HepG2 (cell line): ENCODE data around the gene CCDC148. TPM values are rescaled to one million over a fixed set of nuclear protein-coding genes. Genes with fewer than 3 reads are reported as not detected.

ENCODE experiments used
- BRF2 ChIP-seq: sonication (generic); formaldehyde crosslinking; IDR thresholded peaks from 2 replicates; pipeline ENCODE4 v1.8.1; 2022; ENCODE audit warnings: mild to moderate bottlenecking, missing genetic modification reagents
- EP300 ChIP-seq, 3 experiments: sonication (generic) in 1 of 3; formaldehyde crosslinking in 1 of 3; IDR thresholded peaks; 2 replicates each; pipeline versions ENCODE4 v1.5.1 to v1.6.1; 2011 to 2020; ENCODE audit warnings: low read depth in 2 of 3, low read length in 2 of 3, borderline replicate concordance in 1 of 3, improper control_type of control experiment in 1 of 3, mild to moderate bottlenecking in 1 of 3, missing genetic modification reagents in 1 of 3, moderate library complexity in 1 of 3
- FOXP1 ChIP-seq, 2 experiments: fragments of 450-650 bp in 1 of 2; IDR thresholded peaks; 2 replicates each; pipeline ENCODE4 v1.6.1; 2017 to 2018; ENCODE audit warnings: antibody characterized with exemption in 1 of 2
- GATA4 ChIP-seq: sonication (generic); IDR thresholded peaks from 2 replicates; pipeline ENCODE4 v1.6.1; 2016; ENCODE audit warnings: antibody characterized with exemption, low read depth, borderline replicate concordance
- HDAC1 ChIP-seq: sonication (generic); formaldehyde crosslinking; IDR thresholded peaks from 2 replicates; pipeline ENCODE4 v1.5.1; 2020; ENCODE audit warnings: mild to moderate bottlenecking, missing genetic modification reagents
- HNF4A ChIP-seq: sonication (generic); formaldehyde crosslinking; IDR thresholded peaks from 2 replicates; pipeline ENCODE4 v1.4.0; 2020; ENCODE audit warnings: missing genetic modification reagents
- HNRNPK ChIP-seq: fragments of 200-400 bp; formaldehyde crosslinking; IDR thresholded peaks from 2 replicates; pipeline ENCODE4 v1.6.1; 2018; ENCODE audit warnings: low read length, low read depth, moderate library complexity, mild to moderate bottlenecking; ENCODE audit not compliant: poor library complexity, severe bottlenecking
- HNRNPL ChIP-seq: fragments of 200-400 bp; formaldehyde crosslinking; IDR thresholded peaks from 2 replicates; pipeline ENCODE4 v1.6.1; 2017; ENCODE audit warnings: mild to moderate bottlenecking, low read depth, low read length
- MAZ ChIP-seq, 2 experiments: sonication (generic) in 1 of 2; formaldehyde crosslinking in 1 of 2; IDR thresholded peaks; 2 replicates each; pipeline versions ENCODE4 v1.5.0 to v1.6.1; 2012 to 2020; ENCODE audit warnings: low read depth in 2 of 2, mild to moderate bottlenecking in 2 of 2, borderline replicate concordance in 1 of 2, improper control_type of control experiment in 1 of 2, low read length in 1 of 2, missing genetic modification reagents in 1 of 2, moderate library complexity in 1 of 2
- MBD4 ChIP-seq: IDR thresholded peaks from 2 replicates; pipeline ENCODE4 v1.6.1; 2012; ENCODE audit warnings: low read length, inconsistent platforms, borderline replicate concordance
- MED1 ChIP-seq: sonication (generic); formaldehyde crosslinking; IDR thresholded peaks from 2 replicates; pipeline ENCODE4 v1.4.0; 2020; ENCODE audit warnings: missing genetic modification reagents
- MIER3 ChIP-seq: IDR thresholded peaks from 2 replicates; pipeline ENCODE4 v1.6.1; 2016; ENCODE audit warnings: missing compliant biosample characterization, borderline replicate concordance
- PHF8 ChIP-seq: sonication (generic); formaldehyde crosslinking; IDR thresholded peaks from 2 replicates; pipeline ENCODE4 v1.5.0; 2020; ENCODE audit warnings: missing genetic modification reagents
- PRDM10 ChIP-seq: sonication (generic); formaldehyde crosslinking; IDR thresholded peaks from 2 replicates; pipeline ENCODE4 v1.4.0; 2020; ENCODE audit warnings: low read depth, missing genetic modification reagents
- RBFOX2 ChIP-seq: fragments of 200-400 bp; formaldehyde crosslinking; IDR thresholded peaks from 2 replicates; pipeline ENCODE4 v1.6.1; 2017; ENCODE audit warnings: low read depth, mild to moderate bottlenecking, low read length
- RCOR2 ChIP-seq: IDR thresholded peaks from 2 replicates; pipeline ENCODE4 v1.6.1; 2016; ENCODE audit warnings: missing biosample characterization, missing genetic modification reagents
- RXRB ChIP-seq: IDR thresholded peaks from 2 replicates; pipeline ENCODE4 v1.6.1; 2016; ENCODE audit warnings: borderline replicate concordance, missing genetic modification reagents, missing compliant biosample characterization
- SKI ChIP-seq: fragments of 450-650 bp; IDR thresholded peaks from one replicate; pipeline ENCODE4 v1.6.1; 2018; ENCODE audit warnings: mild to moderate bottlenecking; ENCODE audit not compliant: partially characterized antibody
- SRF ChIP-seq: IDR thresholded peaks from 2 replicates; pipeline ENCODE4 v1.6.1; 2011; ENCODE audit warnings: mild to moderate bottlenecking, low read depth, low read length, moderate library complexity
- ZGPAT ChIP-seq: IDR thresholded peaks from 2 replicates; pipeline ENCODE4 v1.6.1; 2016; ENCODE audit warnings: mild to moderate bottlenecking
- ZMAT3 ChIP-seq: sonication (generic); formaldehyde crosslinking; conservative IDR thresholded peaks from 2 replicates; pipeline ENCODE4 v1.7.0; 2021; ENCODE audit warnings: missing genetic modification reagents
- ZNF17 ChIP-seq: sonication (generic); formaldehyde crosslinking; IDR thresholded peaks from 2 replicates; pipeline ENCODE4 v1.5.0; 2020; ENCODE audit warnings: mild to moderate bottlenecking, missing genetic modification reagents
- ZNF326 ChIP-seq: sonication (generic); formaldehyde crosslinking; IDR thresholded peaks from 2 replicates; pipeline ENCODE4 v1.4.0; 2020; ENCODE audit warnings: missing genetic modification reagents, borderline replicate concordance
- ZNF333 ChIP-seq: sonication (generic); formaldehyde crosslinking; IDR thresholded peaks from 2 replicates; pipeline ENCODE4 v1.4.0; 2020; ENCODE audit warnings: mild to moderate bottlenecking, missing genetic modification reagents, borderline replicate concordance
- ZNF777 ChIP-seq: sonication (generic); formaldehyde crosslinking; IDR thresholded peaks from 2 replicates; pipeline ENCODE4 v1.4.0; 2020; ENCODE audit warnings: missing genetic modification reagents
- polyA plus RNA-seq, 8 experiments: library from polyadenylated mRNA; depleted of rRNA in 3 of 8; stranded (reverse) in 7 of 8; unstranded in 1 of 8; fragments of >200 nt; fragmentation: Illumina TruSeq in 4 of 8; extraction: Trizol in 4 of 8; gene quantifications; 2 replicates each; pipeline versions ENCODE4 v1.2.1 to v1.2.3, GENCODE V29; 2011 to 2016; ENCODE audit warnings: low read depth in 4 of 8, missing spikeins in 1 of 8, mixed read lengths in 1 of 8; ENCODE audit not compliant: insufficient read depth in 1 of 8
- total RNA-seq, 5 experiments: library from RNA; depleted of rRNA; stranded (reverse); fragments of >200 nt; fragmentation: Illumina TruSeq; extraction: Trizol; gene quantifications; 2 replicates each; pipeline ENCODE4 v1.2.3, GENCODE V29; 2016; ENCODE audit warnings: low read depth in 1 of 5

Gene CCDC148
- total and polyA plus RNA-seq, 2 of the 13 experiments (the other 11 are each of a cell fraction or from before 2014, with no cell fraction given), result 0.30 to 0.49 TPM

GRCh38 chr2:158134655-158135054 is 321.9 kb downstream of the CCDC148 start (continued):
- TF ChIP-seq EP300 (IDR thresholded peaks at IDR 0.05; ENCODE audit: low read depth in 2 of 2, low read length in 2 of 2) (peak in 1 of 2 experiments; percentile 48; a peak in 1 of 4 replicates), EP300 (CRISPR knock-in tag; IDR thresholded peaks at IDR 0.05; ENCODE audit: borderline replicate concordance) (no peak), ZNF326 (CRISPR knock-in tag) (no peak), HNRNPK (no peak), MIER3 (CRISPR knock-in tag) (no peak; the same call in 1 of the 2 replicates), PHF8 (CRISPR knock-in tag) (no peak), HNRNPL (no peak), ZNF333 (no peak), ZNF17 (CRISPR knock-in tag) (no peak), FOXP1 (IDR thresholded peaks at IDR 0.05) (no peak), FOXP1 (CRISPR knock-in tag; IDR thresholded peaks at IDR 0.05) (peak; percentile 13; the same call in 1 of the 2 replicates), ZMAT3 (CRISPR knock-in tag) (no peak), GATA4 (no peak), RCOR2 (0 out of 2 replicates have a peak, but pooled peaks have one; percentile 42), HDAC1 (CRISPR knock-in tag) (peak; percentile 65; the same call in 1 of the 2 replicates), MED1 (peak; percentile 51; the same call in 1 of the 2 replicates), MAZ (IDR thresholded peaks at IDR 0.05; ENCODE audit: borderline replicate concordance, low read depth, low read length) (no peak), MAZ (CRISPR knock-in tag; IDR thresholded peaks at IDR 0.05; ENCODE audit: low read depth) (peak; percentile 55; the same call in 1 of the 2 replicates), SKI (no peak), RBFOX2 (no peak), HNF4A (CRISPR knock-in tag) (peak; percentile 96), PRDM10 (no peak), MBD4 (no peak), BRF2 (CRISPR knock-in tag) (no peak), SRF (no peak), ZGPAT (CRISPR knock-in tag) (peak; percentile 39; the same call in 1 of the 2 replicates), ZNF777 (CRISPR knock-in tag) (peak; percentile 94), RXRB (CRISPR knock-in tag) (0 out of 2 replicates have a peak, but pooled peaks have one; percentile 22)
